MM.1S (cell line): ENCODE measurements around the gene EML6.

ENCODE experiments used
- DNase-seq: peaks from one replicate; pipeline ENCODE4 v3.0.0-alpha.2; 2015
- H2AFZ ChIP-seq: fragments of 300-600 bp; sonication (generic); 2 replicates; pipeline ENCODE4 v1.6.0; 2016; ENCODE audit warnings: antibody characterized with exemption, low read length
- H3F3A ChIP-seq: fragments of 300-600 bp; sonication (generic); 2 replicates; pipeline ENCODE4 v1.6.1; 2016; ENCODE audit warnings: mild to moderate bottlenecking, antibody characterized with exemption, low read length, moderate library complexity, mixed read lengths; ENCODE audit not compliant: insufficient read depth
- H3K27ac ChIP-seq: fragments of 300-600 bp; sonication (generic); 2 replicates; pipeline ENCODE4 v1.5.1; 2016; ENCODE audit warnings: mild to moderate bottlenecking, low read length
- H3K27me3 ChIP-seq: fragments of 300-600 bp; sonication (generic); replicated peaks from 2 replicates; pipeline ENCODE4 v1.6.0; 2016; ENCODE audit warnings: low read length; ENCODE audit not compliant: insufficient read depth
- H3K36me3 ChIP-seq: fragments of 300-600 bp; sonication (generic); replicated peaks from 2 replicates; pipeline ENCODE4 v1.6.1; 2016; ENCODE audit warnings: mild to moderate bottlenecking, low read length, mixed read lengths; ENCODE audit not compliant: insufficient read depth
- H3K4me1 ChIP-seq: fragments of 300-600 bp; sonication (generic); 2 replicates; pipeline ENCODE4 v1.6.1; 2016; ENCODE audit warnings: low read length, mixed read lengths
- H3K4me2 ChIP-seq: fragments of 300-600 bp; sonication (generic); 2 replicates; pipeline ENCODE4 v1.6.0; 2016; ENCODE audit warnings: low read depth, low read length
- H3K4me3 ChIP-seq: fragments of 300-600 bp; sonication (generic); 2 replicates; pipeline ENCODE4 v1.5.1; 2016; ENCODE audit warnings: low read length, mixed read lengths
- H3K79me2 ChIP-seq: fragments of 300-600 bp; sonication (generic); 2 replicates; pipeline ENCODE4 v1.6.1; 2016; ENCODE audit warnings: mixed run types, low read length, mixed read lengths
- H3K9ac ChIP-seq: fragments of 300-600 bp; sonication (generic); 2 replicates; pipeline ENCODE4 v1.6.1; 2016; ENCODE audit warnings: low read length, mixed read lengths
- H3K9me2 ChIP-seq: fragments of 300-600 bp; sonication (generic); replicated peaks from 2 replicates; pipeline ENCODE4 v1.6.1; 2016; ENCODE audit warnings: mild to moderate bottlenecking, low read length, mixed read lengths; ENCODE audit not compliant: insufficient read depth
- H3K9me3 ChIP-seq: fragments of 300-600 bp; sonication (generic); replicated peaks from 2 replicates; pipeline ENCODE4 v1.6.1; 2016; ENCODE audit warnings: mild to moderate bottlenecking, low read length, mixed read lengths; ENCODE audit not compliant: insufficient read depth
- H4K20me1 ChIP-seq: fragments of 300-600 bp; sonication (generic); 2 replicates; pipeline ENCODE4 v1.6.1; 2016; ENCODE audit warnings: mild to moderate bottlenecking, low read length, moderate library complexity, mixed read lengths; ENCODE audit not compliant: insufficient read depth
- CTCF ChIP-seq: fragments of 300-600 bp; sonication (generic); IDR thresholded peaks from 2 replicates; pipeline ENCODE4 v1.5.1; 2016; ENCODE audit warnings: antibody characterized with exemption, low read length, mixed read lengths
- EZH2 ChIP-seq: fragments of 300-600 bp; sonication (generic); optimal IDR thresholded peaks from 2 replicates; pipeline ENCODE3; 2017; ENCODE audit warnings: low read depth, mild to moderate bottlenecking, antibody characterized with exemption, low read length, mixed read lengths
- EZH2phosphoT487 ChIP-seq: fragments of 300-600 bp; sonication (generic); IDR thresholded peaks from 2 replicates; pipeline ENCODE4 v1.6.1; 2018; ENCODE audit warnings: antibody characterized with exemption, low read length

EML6 gene

GRCh38 chr2:54728669-54729120 lies 5.2 kb downstream of the EML6 start:
- H4K20me1 ChIP-seq = no peaks in the 10 kb centered on the region
- TF ChIP-seq CTCF (no peak), EZH2 (no peak), EZH2phosphoT487 (no peak)
- H3K4me2 ChIP-seq = no peak overlapping the region
- H2AFZ ChIP-seq = no peak overlapping the region
- H3K9me2 ChIP-seq = no peaks in the 10 kb centered on the region
- H3K36me3 ChIP-seq = no peaks in the 10 kb centered on the region
- no peak for DNase-seq
- no peaks in the 10 kb centered on the region for H3K79me2 ChIP-seq
- no peak overlapping the region for H3K4me3 ChIP-seq
- peaks cover 21% of the 10 kb centered on the region for H3K4me1 ChIP-seq
- H3F3A ChIP-seq = 0 out of 2 replicates have a peak, but pooled peaks cover 4% of the 10 kb centered on the region
- no peak overlapping the region for H3K27ac ChIP-seq
- H3K9me3 ChIP-seq = no peaks in the 10 kb centered on the region
- H3K9ac ChIP-seq = no peak overlapping the region
- no peaks in the 10 kb centered on the region for H3K27me3 ChIP-seq

GRCh38 chr2:54735636-54736035 lies 12.2 kb downstream of the EML6 start:
- TF ChIP-seq CTCF = no peak
- TF ChIP-seq EZH2 = no peak
- no peak for TF ChIP-seq EZH2phosphoT487
- Histone ChIP-seq H3K4me3 (no peak overlapping the region), H3K27me3 (no peaks in the 10 kb centered on the region), H3K4me1 (no peaks in the 10 kb centered on the region), H3K9me3 (no peaks in the 10 kb centered on the region), H3K4me2 (no peak overlapping the region), H4K20me1 (no peaks in the 10 kb centered on the region), H3F3A (no peaks in the 10 kb centered on the region), H3K27ac (no peak overlapping the region), H3K9ac (no peak overlapping the region), H3K36me3 (no peaks in the 10 kb centered on the region), H2AFZ (no peak overlapping the region), H3K9me2 (no peaks in the 10 kb centered on the region), H3K79me2 (no peaks in the 10 kb centered on the region)
- DNase-seq = no peak

- Histone ChIP-seq H3K4me1 (no peaks in the 10 kb centered on the region), H4K20me1 (no peaks in the 10 kb centered on the region), H3K79me2 (no peaks in the 10 kb centered on the region), H3K27ac (no peak overlapping the region), H3K9ac (no peak overlapping the region), H3F3A (no peaks in the 10 kb centered on the region), H3K4me2 (no peak overlapping the region), H3K27me3 (no peaks in the 10 kb centered on the region), H3K36me3 (no peaks in the 10 kb centered on the region), H3K9me3 (no peaks in the 10 kb centered on the region), H3K4me3 (no peak overlapping the region), H3K9me2 (no peaks in the 10 kb centered on the region), H2AFZ (no peak overlapping the region)
- no peak for DNase-seq
- TF ChIP-seq EZH2 (no peak), EZH2phosphoT487 (no peak), CTCF (no peak)
Measured at GRCh38 chr2:54738281-54738680, 14.8 kb downstream of the EML6 start.
